Vagina (tissue), 2 donors: ENCODE measurements around the gene PCNA. TPM values are rescaled to one million over a fixed set of nuclear protein-coding genes. Genes with fewer than 3 reads are reported as not detected.

Source experiments
- DNase-seq, 2 donors: peaks; one replicate each; pipeline ENCODE4 v3.0.0-alpha.2; 2017; ENCODE audit errors: extremely low spot score in 2 of 2
- H3K27ac ChIP-seq: fragments of 200-600 bp; sonication (generic); one replicate; pipeline ENCODE4 v1.5.1; 2019
- H3K27me3 ChIP-seq: fragments of 200-600 bp; sonication (generic); one replicate; pipeline ENCODE4 v1.5.1; 2019
- H3K36me3 ChIP-seq, 2 donors: fragments of 200-600 bp; sonication (generic); one replicate each; pipeline ENCODE4 v1.5.1; 2017 to 2019
- H3K4me1 ChIP-seq: fragments of 200-600 bp; sonication (generic); one replicate; pipeline ENCODE4 v1.5.1; 2019
- H3K4me3 ChIP-seq, 2 donors: fragments of 200-600 bp; sonication (generic); 1 replicate in 1 of 2; 2 replicates in 1 of 2; pipeline ENCODE4 v1.5.1; 2016 to 2019
- H3K9me3 ChIP-seq: fragments of 200-600 bp; sonication (generic); one replicate; pipeline ENCODE4 v1.5.1; 2019
- POLR2A ChIP-seq, 2 donors: fragments of 450-650 bp; IDR thresholded peaks; one replicate each; pipeline ENCODE4 v1.6.1; 2017; ENCODE audit warnings: antibody characterized with exemption in 2 of 2, mild to moderate bottlenecking in 2 of 2, moderate library complexity in 2 of 2
- POLR2AphosphoS5 ChIP-seq, 2 donors: sonication (generic); formaldehyde crosslinking; IDR thresholded peaks; one replicate each; pipeline ENCODE4 v1.9.0; 2017; ENCODE audit warnings: antibody characterized with exemption in 2 of 2, mild to moderate bottlenecking in 2 of 2, low read depth in 1 of 2; ENCODE audit not compliant: insufficient read depth in 1 of 2
- intact Hi-C: fragments of 100-400 bp; cut with DNase I; formaldehyde crosslinking; loops from one replicate; pipeline ENCODE4 v1.15.1; 2023
- total RNA-seq: library from RNA; depleted of rRNA; stranded (reverse); fragments of >200 nt; gene quantifications from one replicate; pipeline ENCODE4 v1.2.3, GENCODE V29; 2016
- TF ChIP-seq, protein P1 (sequence below), 3 experiments: fragments of 450-650 bp in 2 of 3; fragments of 200-600 bp in 1 of 3; sonication (generic) in 1 of 3; IDR thresholded peaks; one replicate each; pipeline ENCODE4 v1.5.1; 2017 to 2019; ENCODE audit warnings: antibody characterized with exemption in 3 of 3, mild to moderate bottlenecking in 2 of 3, moderate library complexity in 2 of 3

PCNA gene
- total RNA-seq, 1 donor from 2014 or later = 42.2 TPM

DNA sequence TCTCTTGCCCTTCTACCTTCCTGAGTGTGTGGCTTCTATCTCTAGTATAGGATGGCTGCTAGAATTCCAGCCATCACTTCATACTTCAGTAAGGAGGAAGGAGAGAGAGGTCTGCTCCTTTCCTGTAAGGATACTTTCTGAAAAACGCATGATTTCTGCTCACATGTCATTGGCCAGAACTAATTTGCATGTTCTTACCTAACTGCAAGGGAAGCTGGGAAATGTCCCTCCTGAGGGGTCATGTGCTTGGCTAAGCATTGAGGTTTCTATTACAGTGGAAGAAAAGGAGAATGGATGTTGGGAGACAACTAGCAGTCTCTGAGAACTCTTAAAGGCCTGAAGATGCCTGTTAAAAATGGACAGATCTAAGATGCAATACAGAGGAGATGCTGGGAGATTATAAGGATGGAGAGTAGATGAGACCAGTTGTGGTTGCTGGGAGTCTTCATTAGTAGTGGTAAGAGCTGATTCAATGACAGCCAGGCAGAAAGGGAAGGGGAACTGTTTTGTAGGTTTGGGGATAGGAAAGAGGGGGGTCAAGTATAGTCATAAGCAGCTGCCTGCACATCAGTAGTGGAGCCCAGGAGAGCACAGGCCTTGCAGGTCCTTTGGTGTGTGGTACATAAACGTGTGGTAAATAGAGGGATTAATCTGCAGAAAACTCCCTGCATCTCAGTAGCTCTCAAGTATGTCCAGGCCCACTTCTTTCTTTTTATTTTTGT is 27.3 kb upstream of the PCNA start:
- H3K27me3 ChIP-seq = no peaks in the 10 kb centered on the region
- H3K4me1 ChIP-seq = peaks cover 57% of the 10 kb centered on the region
- H3K4me3 ChIP-seq = no peak overlapping the region
- H3K36me3 ChIP-seq = no peaks in the 10 kb centered on the region
- intact Hi-C loops = no loop called here
- no peak overlapping the region for H3K27ac ChIP-seq
- DNase-seq = no peak
- H3K9me3 ChIP-seq = no peaks in the 10 kb centered on the region
- TF ChIP-seq POLR2A (IDR thresholded peaks at IDR 0.05) = no peak
- TF ChIP-seq POLR2AphosphoS5 (IDR thresholded peaks at IDR 0.05; ENCODE audit: insufficient read depth in 1 of 2, low read depth in 1 of 2) = no peak
- TF ChIP-seq, protein P1, sequence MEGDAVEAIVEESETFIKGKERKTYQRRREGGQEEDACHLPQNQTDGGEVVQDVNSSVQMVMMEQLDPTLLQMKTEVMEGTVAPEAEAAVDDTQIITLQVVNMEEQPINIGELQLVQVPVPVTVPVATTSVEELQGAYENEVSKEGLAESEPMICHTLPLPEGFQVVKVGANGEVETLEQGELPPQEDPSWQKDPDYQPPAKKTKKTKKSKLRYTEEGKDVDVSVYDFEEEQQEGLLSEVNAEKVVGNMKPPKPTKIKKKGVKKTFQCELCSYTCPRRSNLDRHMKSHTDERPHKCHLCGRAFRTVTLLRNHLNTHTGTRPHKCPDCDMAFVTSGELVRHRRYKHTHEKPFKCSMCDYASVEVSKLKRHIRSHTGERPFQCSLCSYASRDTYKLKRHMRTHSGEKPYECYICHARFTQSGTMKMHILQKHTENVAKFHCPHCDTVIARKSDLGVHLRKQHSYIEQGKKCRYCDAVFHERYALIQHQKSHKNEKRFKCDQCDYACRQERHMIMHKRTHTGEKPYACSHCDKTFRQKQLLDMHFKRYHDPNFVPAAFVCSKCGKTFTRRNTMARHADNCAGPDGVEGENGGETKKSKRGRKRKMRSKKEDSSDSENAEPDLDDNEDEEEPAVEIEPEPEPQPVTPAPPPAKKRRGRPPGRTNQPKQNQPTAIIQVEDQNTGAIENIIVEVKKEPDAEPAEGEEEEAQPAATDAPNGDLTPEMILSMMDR (IDR thresholded peaks at IDR 0.05) = no peak

DNA sequence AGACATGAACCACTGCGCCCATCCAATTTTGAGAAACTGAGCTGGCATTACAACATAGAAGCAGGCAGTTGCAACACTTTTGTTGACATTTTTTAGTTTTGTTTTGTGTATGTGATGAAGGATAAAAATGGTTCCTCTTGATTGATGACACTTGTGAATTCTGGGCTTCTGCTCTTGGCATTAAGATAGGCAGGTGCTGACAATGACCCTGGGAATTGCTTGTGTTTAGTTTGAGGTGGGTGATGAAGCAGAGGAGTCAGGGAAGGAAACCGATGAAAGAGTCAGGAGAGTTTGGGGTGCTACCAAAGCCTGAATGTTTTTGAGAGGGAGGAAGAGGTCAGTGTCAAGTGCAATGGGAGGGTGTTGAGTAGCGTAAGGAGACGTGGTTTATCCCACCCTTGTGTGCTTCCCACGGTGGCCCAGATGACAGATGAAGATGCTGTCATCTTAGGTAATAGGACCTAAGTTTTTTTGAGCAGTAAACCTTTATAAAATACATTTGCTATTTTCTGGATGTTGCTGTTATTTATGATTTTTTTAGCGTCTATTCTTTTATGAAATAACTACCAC is 26.4 kb upstream of the PCNA start:
- DNase-seq = no peak
- no peak overlapping the region for H3K4me3 ChIP-seq
- no peak overlapping the region for H3K27ac ChIP-seq
- H3K36me3 ChIP-seq = no peaks in the 10 kb centered on the region
- no peaks in the 10 kb centered on the region for H3K27me3 ChIP-seq
- TF ChIP-seq POLR2AphosphoS5 (IDR thresholded peaks at IDR 0.05; ENCODE audit: insufficient read depth in 1 of 2, low read depth in 1 of 2) (no peak), POLR2A (IDR thresholded peaks at IDR 0.05) (no peak)
- TF ChIP-seq, protein P1 (IDR thresholded peaks at IDR 0.05) = no peak
- intact Hi-C loops = no loop called here
- H3K4me1 ChIP-seq = peaks cover 57% of the 10 kb centered on the region
- no peaks in the 10 kb centered on the region for H3K9me3 ChIP-seq

DNA sequence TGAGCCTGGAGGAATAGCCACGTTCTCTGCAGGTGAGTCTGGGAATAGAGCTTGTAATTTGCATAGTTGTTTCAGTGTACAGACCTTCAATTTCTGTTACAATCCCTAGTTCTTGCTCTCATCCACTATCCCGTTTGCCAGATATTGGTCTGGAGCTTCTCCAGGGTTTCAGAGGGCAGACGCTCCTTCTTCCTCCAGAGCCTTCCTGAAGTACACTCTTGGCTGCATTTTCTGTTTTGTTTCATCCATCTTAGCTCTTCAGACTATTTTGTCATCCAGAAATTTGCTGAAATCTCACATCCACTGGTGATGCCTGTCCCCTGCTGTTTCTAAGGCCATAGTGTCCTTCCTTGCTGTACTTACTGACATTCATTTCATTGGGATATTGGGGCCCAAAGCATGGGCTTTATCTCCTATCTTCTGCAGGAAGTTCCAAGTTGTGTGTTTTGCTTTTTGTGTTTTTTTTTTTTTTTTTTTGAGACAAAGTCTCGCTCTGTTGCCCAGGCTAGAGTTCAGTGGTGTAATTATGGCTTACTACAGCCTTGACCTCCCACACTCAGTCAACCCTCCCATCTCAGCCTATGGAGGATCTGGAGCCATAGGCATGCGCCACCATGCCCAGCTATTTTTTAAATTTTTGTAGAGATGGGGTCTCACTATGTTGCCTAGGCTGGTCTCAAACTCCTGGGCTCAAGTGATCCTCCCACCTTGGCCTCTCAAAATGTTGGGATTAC is 25.8 kb upstream of the PCNA start:
- H3K4me3 ChIP-seq = no peak overlapping the region
- peaks cover 51% of the 10 kb centered on the region for H3K4me1 ChIP-seq
- no peaks in the 10 kb centered on the region for H3K9me3 ChIP-seq
- H3K36me3 ChIP-seq = no peaks in the 10 kb centered on the region
- TF ChIP-seq POLR2A (IDR thresholded peaks at IDR 0.05) (no peak), POLR2AphosphoS5 (IDR thresholded peaks at IDR 0.05; ENCODE audit: insufficient read depth in 1 of 2, low read depth in 1 of 2) (no peak)
- TF ChIP-seq, protein P1 (IDR thresholded peaks at IDR 0.05) = no peak
- no peak for DNase-seq
- intact Hi-C loops = no loop called here
- H3K27ac ChIP-seq = no peak overlapping the region
- H3K27me3 ChIP-seq = no peaks in the 10 kb centered on the region

DNA sequence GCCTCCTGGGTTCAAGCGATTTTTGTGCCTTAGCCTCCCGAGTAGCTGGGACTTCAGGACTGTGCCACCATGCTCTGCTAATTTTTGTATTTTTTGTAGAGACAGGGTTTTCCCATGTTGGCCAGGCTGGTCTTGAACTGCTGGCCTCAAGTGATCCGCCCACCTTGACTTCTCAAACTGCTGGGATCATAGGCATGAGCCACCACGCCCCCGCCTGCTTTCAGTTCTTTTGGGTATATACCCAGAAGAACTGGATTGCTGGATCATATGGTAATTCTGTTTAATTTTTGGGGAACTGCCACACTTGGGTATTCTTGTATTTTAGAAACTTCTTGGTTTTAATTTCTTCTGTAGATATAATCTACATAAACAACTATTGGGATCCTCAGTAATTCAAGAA is 24.1 kb upstream of the PCNA start:
- Histone ChIP-seq H3K36me3 (no peaks in the 10 kb centered on the region), H3K9me3 (no peaks in the 10 kb centered on the region), H3K4me1 (peaks cover 35% of the 10 kb centered on the region), H3K27me3 (no peaks in the 10 kb centered on the region), H3K27ac (no peak overlapping the region), H3K4me3 (no peak overlapping the region)
- TF ChIP-seq, protein P1 (IDR thresholded peaks at IDR 0.05) = no peak
- TF ChIP-seq POLR2A (IDR thresholded peaks at IDR 0.05) = no peak
- TF ChIP-seq POLR2AphosphoS5 (IDR thresholded peaks at IDR 0.05; ENCODE audit: insufficient read depth in 1 of 2, low read depth in 1 of 2) = no peak
- intact Hi-C loops = no loop called here
- DNase-seq = no peak
